BE2C (cell line): ENCODE data around the gene CRB2.
A peak's percentile ranks its signal among the peaks of the same experiment; 100 is the strongest.

ENCODE experiments used
- DNase-seq: peaks from one replicate; pipeline ENCODE4 v3.0.0-alpha.2; 2020
- H3K27me3 ChIP-seq: fragments of 250-450 bp; sonication (Bioruptor Pico); 2 replicates; pipeline ENCODE4 v1.5.1; 2020; ENCODE audit warnings: mild to moderate bottlenecking
- H3K36me3 ChIP-seq: fragments of 250-450 bp; sonication (Bioruptor Pico); 2 replicates; pipeline ENCODE4 v1.5.1; 2020; ENCODE audit warnings: mild to moderate bottlenecking
- H3K4me1 ChIP-seq: fragments of 250-450 bp; sonication (Bioruptor Pico); 2 replicates; pipeline ENCODE4 v1.5.1; 2020
- H3K4me3 ChIP-seq: 2 replicates; pipeline ENCODE4 v1.5.1; 2011; ENCODE audit warnings: low read depth, low read length
- H3K9me3 ChIP-seq: fragments of 250-450 bp; sonication (Bioruptor Pico); 2 replicates; pipeline ENCODE4 v1.5.1; 2020
- CTCF ChIP-seq: IDR thresholded peaks from 2 replicates; pipeline ENCODE4 v1.5.1; 2012; ENCODE audit warnings: mild to moderate bottlenecking, low read depth, low read length

CRB2 gene

GRCh38 chr9:123348317-123348992 lies 7.5 kb upstream of the CRB2 start:
- no peaks in the 10 kb centered on the region for H3K36me3 ChIP-seq
- H3K9me3 ChIP-seq: no peaks in the 10 kb centered on the region
- peak overlapping the region; percentile 51 for H3K4me3 ChIP-seq
- TF ChIP-seq CTCF: no peak
- DNase-seq: no peak
- H3K4me1 ChIP-seq: no peaks in the 10 kb centered on the region
- H3K27me3 ChIP-seq: no peaks in the 10 kb centered on the region

- Histone ChIP-seq H3K4me1 (no peaks in the 10 kb centered on the region; the same call in 1 of the 2 replicates), H3K36me3 (no peaks in the 10 kb centered on the region), H3K27me3 (no peaks in the 10 kb centered on the region), H3K4me3 (no peak overlapping the region), H3K9me3 (no peaks in the 10 kb centered on the region)
- no peak for TF ChIP-seq CTCF
- no peak for DNase-seq
These were observed 7.0 kb upstream of the CRB2 start for GRCh38 chr9:123349033-123349432.

- DNase-seq: peak; percentile 77
- Histone ChIP-seq H3K9me3 (no peaks in the 10 kb centered on the region), H3K36me3 (no peaks in the 10 kb centered on the region), H3K4me1 (no peaks in the 10 kb centered on the region; the same call in 1 of the 2 replicates), H3K27me3 (no peaks in the 10 kb centered on the region), H3K4me3 (no peak overlapping the region)
- TF ChIP-seq CTCF: peak; percentile 99
These were observed 6.1 kb upstream of the CRB2 start for GRCh38 chr9:123349691-123350480.

DNA sequence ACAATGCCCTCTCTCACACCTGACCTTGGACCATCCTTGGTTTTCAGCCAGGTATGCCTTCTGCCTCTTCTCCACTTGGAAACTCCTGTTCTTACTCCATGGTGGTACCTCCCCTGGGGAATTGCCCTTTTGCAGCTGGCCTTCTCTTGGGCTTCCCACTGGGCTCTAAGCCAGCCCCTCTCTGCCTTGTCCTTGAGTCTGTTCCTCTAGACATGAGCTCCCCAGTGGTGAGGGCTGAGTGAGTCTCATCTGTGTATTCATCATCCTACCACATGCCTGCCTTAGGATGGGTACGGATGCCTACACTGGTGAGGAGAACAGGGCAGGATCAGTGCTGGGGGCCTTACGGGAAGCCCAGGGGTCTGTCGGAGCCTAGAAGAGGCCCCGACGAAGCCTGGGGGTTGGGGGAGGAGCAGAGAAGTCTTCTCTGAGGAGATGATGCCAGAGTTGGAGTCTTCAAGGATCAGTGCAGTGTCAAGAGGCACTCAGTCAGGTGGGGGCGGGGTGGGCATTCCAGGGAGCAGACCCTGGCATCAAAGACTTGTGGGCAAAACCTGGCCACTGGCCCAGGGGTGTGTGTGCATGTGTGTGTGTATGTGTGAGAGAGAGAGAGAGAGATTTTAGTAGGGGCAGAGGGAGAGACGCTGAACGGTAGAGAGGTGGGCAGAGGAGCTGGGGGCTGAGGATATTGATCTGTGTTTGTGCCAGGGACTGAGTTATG lies 5.2 kb upstream of the CRB2 start:
- H3K4me3 ChIP-seq: no peak overlapping the region
- H3K4me1 ChIP-seq: no peaks in the 10 kb centered on the region; the same call in 1 of the 2 replicates
- no peaks in the 10 kb centered on the region for H3K36me3 ChIP-seq
- no peak for TF ChIP-seq CTCF
- DNase-seq: no peak
- H3K27me3 ChIP-seq: no peaks in the 10 kb centered on the region
- H3K9me3 ChIP-seq: no peaks in the 10 kb centered on the region

- Histone ChIP-seq H3K27me3 (no peaks in the 10 kb centered on the region), H3K9me3 (no peaks in the 10 kb centered on the region), H3K4me1 (peaks cover under 1% of the 10 kb centered on the region), H3K4me3 (no peak overlapping the region), H3K36me3 (no peaks in the 10 kb centered on the region)
- no peak for TF ChIP-seq CTCF
- DNase-seq: no peak
These were observed 3.0 kb upstream of the CRB2 start for GRCh38 chr9:123353041-123353440.
